HG03442 (cell line): ENCODE measurements around the gene FLT1.

Source experiments
- ATAC-seq: cut with Tn5 transposase; IDR thresholded peaks from one replicate; pipeline ENCODE4 v1.9.1; 2021; ENCODE audit warnings: mild to moderate bottlenecking, moderate library complexity; ENCODE audit not compliant: unreplicated experiment

FLT1 gene

DNA sequence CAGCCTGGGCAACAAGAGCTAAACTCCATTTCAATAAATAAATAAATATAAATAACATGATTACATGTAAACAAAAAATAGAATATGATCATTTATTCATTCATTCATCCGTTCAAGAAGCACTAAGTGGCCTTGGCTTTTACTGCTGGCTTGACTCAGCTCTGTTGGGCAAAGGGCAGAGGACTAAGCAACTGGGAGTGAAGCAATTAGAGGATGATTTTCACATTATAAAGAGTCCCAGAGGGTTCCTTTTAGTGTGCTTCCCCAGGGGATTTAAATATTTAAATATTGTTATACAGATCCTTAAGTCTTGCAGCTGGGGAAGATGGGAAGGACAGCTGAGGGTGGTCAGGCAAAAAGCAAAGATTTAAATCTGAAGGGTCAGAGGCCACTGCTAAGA is 34.9 kb upstream of the FLT1 start:
- ATAC-seq: no peak

DNA sequence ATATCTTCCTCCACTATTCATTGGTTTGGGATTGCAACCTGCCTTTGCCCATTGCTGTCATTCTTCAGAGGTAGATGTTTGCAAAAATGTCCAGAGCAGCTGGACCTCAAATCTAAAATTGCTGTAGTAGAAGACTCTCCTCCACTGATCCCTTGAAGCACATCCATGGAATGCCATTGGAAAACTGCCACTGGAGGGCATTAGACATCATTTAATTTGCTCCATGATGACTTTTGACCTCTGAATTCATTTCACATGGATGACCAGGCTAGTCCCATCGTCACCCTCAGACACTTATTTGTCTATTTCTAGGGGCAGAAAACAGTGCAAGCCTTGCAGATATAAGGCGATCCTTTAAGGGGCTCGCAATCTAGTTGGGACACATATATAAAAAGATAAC is 33.9 kb upstream of the FLT1 start:
- ATAC-seq: no peak

DNA sequence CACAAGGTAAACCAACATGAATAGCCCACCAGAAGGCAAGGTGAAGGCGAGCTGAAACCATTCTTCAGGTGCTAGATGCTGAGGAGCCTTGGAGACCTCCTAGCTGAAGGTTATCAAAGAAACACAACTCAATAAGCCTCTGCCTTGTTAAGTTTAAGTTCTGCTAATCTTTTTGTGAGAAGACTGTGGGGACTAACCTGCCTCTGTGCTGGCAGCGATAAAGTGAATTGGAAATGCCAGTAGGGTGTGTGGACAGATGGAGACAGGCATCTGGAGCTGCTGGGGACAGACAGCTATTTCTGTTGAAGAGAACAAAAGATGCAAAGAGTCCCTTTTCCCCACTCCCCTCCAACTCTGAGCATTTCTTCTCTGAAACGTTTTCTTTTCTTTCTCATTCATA is 33.5 kb upstream of the FLT1 start:
- ATAC-seq: no peak

DNA sequence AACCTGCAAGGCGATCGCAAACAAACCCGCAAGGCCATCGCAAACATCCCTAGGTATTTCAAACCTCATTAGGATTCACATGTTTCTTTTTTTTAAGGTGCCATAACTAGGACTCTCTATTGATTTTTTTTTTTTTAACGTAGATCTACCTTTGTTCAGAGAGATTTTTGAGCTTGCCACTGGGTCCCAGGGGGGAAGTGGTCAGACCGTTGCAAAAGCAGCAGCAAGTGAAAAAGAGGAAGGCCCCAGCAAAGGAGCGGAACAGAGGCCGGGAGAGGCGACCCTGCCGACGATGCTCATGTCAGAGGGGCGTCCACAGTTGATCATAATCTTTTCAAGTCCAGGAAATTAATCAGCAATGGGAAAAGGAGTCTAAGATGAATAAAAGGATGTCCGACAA is 32.7 kb upstream of the FLT1 start:
- no peak for ATAC-seq

DNA sequence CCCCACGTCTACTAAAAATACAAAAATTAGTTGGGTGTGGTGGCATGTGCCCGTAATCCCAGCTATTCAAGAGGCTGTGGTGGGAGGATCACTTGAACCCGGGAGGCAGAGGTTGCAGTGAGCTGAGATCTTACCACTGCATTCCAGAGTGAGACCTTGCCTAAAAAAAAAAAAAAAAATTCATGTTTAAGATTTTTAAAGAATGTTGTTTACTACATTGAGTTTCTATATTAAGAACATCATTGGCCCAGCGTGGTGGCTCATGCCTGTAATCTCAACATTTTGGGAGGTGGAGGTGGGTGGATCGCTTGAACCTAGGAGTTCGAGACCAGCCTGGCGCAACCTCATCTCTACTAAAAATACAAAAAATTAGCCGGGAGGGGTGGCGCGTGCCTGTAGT is 31.9 kb upstream of the FLT1 start:
- no peak for ATAC-seq

DNA sequence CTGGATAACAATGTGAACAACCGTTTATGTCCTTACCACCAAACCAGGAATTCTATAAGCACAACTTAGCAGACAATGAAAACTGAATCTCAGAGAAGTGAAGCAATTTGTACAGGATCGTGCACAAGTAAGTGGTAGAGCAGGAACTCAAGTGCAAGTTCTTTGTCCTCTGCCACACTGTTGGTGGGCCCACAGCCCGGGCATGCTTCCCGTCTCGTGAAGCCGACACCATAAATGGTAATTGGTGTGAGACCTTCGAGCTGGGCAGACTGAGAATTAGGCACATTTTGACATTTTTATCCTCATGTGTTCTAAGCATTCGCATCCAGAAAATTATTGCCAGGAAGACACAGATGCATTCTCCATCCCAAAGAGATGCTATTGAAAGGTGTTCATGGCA is 27.9 kb upstream of the FLT1 start:
- no peak for ATAC-seq

DNA sequence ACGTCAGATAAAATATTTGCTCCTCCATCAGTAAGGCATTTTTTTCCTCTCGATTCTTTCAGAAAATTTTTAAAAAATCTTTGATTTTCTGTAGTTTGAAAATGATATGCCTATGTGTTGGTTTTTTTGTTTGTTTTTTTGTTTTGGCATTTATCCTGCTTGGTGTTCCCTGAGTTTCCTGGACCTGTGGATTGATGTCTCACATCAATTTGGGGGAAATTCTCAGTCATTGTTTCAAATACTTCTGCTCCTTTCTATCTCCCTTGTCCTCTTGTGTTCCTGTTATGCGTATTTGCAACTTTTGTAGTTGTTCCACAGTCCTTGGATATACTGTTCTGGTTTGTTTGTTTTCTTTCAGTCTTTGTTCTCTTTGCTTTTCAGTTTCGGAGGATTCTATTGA is 18.8 kb upstream of the FLT1 start:
- ATAC-seq: no peak

DNA sequence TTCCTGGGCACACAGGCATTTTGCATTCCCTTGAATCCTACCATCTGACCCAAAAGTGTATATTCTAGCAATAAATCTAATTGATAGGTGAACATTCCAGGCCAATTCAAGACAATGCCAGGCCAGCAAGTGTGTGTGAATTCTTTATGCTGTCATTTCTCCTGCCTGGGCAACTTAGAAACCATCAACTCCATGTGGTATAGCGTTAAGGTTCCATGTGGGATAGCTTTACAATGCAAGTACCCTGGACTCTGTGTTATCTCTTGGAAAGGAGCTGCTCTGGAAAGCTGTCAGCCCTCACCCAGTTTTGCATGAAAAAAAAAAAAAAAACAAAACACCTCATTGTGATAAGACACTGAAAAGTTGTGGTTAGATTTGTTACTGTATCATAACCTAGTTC is 15.6 kb upstream of the FLT1 start:
- ATAC-seq: no peak

DNA sequence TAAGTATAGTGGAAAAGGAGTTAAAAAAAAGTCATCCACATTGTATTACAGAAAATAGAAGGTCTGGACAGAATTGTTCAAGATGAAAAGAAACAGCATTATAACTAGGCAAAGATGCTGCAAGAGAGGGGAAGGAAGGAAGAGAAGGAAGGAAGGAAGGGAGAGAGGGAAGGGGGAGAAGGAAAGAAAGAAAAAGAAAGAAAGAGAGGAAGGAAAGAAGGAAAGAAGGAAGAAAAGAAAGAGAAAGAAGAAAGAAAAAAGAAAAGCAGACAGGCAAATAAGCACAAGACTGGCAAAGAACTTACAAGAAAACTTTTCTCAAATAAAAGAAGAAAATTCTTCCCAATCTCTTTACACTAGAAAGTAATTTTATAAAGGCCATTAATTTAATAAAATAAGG is 15.1 kb upstream of the FLT1 start:
- ATAC-seq: no peak

DNA sequence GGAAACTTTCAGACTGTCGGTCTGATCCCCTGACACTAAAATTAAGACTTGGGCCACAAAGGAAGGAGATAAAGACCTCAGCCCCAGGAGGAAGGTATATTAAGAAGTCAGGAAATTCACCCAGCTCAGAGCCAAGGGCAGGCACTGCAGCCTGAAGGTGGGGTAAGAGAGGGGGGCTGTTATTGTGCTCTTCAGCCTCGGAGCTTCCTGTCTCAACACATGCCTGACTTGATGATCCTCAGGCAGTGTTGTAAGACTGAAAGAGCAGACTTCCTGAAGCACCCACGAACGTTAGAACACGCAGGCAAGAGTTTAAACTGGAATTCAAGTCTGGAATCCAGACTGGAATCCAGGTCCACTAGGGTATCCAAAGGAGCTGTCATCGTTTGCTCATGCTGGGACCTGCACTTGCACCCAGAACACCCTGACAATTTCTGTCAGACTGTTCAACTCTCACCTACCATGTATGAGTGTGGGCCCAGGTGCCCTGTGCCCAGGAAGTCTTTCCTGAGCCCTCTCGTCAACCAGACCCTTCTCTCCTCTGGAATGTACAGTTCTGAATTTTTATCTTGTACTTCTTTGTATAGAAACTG is 10.7 kb upstream of the FLT1 start:
- no peak for ATAC-seq

DNA sequence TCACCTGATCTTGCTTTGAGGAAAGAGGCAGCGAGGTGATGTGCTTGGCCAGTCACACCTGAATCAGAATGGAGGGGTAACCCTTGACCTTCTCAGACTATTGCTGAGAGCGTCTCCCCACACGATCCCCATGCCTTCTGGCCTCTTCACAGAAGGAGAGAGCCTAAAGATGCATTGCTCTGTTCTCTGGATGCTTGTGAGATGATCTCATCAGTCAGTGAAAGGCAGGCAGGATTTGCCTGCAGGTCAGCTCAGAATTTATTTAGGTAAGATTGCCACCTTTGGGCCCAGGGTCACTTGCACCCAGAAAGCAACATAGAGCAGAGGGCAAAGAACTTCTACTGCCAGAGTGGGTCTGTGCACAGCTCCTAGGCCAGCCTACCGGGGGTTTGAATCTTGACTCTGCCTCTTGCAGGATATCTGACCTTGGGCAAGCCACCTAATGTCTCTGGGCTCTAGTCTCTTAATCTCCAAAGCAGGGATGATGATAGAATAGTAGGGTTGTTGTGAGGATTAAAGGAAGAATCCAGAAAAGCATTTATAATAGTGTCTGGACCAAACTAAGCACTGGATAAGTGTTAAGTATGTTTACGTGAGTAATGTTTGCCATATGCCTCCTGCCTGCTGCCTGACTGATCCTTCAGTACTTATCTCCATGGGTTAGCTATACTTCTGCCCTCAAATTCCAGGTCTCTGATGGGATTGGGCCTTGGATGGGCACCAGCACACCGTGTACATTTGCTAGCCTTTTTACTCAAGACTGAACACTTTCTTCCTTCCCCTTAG is 8.4 kb upstream of the FLT1 start:
- no peak for ATAC-seq

DNA sequence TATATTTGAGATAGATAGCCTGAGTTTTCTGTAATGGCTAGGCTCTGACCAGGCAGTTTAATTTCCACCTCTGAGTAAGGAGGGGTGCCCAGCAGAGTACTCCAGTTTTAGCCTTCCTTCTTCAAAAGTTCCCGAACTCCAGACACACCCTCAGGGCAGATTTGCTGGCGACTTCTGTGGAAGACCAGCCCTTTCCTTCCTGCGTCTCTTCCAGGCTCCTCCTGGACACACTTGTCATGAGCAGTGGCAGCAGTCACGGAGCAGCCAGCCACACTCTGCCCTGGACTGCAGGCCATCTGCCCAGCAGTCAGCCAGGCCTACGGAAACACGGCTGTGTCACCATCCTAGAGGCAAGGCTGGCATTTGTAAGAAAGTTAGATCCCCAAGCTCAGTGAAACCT is 6.6 kb upstream of the FLT1 start:
- ATAC-seq: no peak

DNA sequence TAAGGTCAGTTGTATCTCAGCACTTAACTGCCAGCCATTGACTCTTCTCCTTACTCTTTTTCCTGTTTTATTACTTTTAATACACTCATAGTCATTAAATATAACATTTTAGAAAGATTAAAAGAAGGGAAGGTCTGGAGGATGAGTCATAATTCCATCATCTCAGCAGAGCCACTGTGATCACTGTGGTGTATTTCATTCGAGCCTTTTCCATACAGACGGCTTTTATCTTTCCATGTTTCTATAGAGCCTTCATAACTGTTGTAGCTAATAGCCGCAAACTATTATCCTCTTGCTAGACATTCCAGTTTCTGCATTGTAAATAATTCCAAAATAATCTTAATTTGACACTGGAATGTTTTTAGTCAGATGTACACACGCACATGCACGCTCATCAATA is 4.7 kb upstream of the FLT1 start:
- ATAC-seq: no peak

DNA sequence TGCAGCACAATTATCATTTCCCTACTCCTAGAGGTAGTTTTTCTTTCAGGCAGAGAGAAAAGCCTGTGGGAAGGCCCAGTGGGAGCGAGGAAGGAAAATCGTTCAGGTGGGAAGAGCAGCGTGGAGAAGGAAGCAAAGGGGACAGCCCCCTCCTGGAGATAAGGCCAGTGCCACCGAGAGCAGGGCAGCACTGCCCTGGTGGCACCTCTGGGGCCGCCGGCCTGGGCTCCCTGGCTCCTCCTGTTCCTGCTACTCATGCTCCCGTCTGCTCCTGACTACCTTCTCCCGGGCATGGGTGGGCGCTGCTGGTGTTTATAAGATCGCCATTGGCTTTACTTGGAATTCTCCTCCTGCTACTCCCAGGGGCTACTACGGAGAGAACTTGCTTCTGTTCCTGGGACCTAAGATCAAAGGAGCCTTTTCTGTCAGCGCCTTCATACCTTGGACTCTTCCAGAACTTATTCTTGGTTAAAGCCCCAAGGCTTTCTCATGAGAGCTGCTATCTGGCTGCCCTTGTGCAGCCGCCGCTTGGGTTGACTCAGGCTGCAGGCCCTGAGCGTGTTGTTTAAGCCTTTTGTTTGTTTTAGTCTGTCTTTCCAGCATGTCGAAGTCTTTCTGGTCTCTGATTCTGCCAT is 3.7 kb upstream of the FLT1 start:
- ATAC-seq: no peak

DNA sequence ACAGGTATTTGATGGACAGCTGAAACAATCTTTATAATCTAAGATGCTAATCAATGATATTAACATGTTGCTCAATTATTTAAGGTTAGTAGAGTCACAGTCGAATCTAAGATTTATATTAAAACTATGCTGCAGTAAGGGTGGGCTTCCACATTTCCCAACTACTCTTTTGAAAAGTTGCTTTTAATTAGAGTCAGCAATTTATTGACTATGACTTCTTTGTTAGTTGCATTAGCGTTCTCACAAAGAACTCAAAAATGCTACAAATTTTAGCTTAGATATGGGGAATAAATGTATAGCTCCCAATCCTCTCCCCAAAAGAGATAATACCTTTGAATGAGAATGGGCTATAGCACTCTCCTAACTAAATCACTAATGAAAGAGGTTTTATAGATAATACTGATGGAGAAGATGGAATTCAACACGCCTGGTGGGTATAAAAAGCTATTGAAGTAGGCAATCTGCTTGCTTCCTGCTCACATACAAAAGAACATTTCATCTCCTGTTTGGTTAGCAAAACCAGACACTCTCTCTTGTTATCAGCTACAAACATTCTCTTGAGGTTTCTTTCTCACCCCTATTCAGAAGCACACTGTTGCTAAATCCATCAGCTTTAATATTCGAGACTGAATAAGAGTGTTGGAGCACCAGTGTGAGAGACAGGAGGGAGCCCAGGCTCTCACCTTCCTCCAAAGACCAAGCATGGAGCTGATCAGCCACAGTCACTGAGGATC is 2.4 kb upstream of the FLT1 start:
- no peak for ATAC-seq

DNA sequence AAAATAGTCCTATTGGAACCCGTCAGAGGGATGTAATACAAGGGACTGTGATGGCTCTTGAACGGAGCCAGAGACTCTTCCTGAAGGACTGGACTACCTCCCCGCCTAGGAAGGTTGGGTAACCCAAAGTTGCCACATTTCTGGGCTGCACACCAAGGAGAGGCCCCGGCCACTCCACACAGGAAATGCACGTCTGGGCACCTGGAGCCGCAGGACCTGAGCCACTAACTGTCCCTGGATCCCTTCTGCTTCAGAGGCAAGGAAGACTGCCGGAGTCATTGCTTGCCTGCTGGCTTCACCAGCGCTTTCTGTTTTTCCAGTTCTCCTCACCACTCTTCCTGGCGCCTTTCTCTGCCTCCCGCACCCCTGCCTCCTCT is 1.2 kb upstream of the FLT1 start:
- no peak for ATAC-seq

DNA sequence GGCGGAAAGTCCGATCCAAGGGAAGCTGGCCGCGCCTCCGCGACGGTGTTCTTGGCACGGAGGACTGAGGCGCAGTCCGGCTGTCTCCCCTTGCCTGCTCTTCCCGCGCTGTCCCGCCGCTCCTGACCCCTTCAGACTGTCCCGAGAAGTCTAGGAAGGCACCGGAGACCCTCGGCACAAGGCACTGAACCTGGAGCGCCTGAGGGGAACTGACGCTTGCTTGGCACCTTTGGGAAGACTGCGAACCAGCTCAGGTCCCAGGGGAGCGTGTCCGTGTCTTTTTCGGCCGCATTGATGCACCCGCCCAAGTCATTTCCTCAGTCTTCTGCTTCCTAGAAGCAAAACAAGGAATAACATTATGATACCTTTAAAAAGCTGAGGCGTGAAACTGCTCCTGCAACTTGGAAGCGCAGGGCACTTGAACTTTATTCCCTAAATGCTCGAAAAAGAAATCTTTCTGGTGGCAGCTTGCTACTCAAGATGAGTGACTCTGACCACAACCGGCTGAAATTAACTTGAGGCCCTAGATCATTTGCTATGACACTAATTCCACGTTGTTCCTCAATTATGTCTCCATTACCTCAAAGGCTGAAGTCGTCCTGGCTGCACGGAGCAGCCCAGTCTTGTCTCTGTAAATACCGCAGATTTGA is 735 bp upstream of the FLT1 start:
- ATAC-seq: no peak

DNA sequence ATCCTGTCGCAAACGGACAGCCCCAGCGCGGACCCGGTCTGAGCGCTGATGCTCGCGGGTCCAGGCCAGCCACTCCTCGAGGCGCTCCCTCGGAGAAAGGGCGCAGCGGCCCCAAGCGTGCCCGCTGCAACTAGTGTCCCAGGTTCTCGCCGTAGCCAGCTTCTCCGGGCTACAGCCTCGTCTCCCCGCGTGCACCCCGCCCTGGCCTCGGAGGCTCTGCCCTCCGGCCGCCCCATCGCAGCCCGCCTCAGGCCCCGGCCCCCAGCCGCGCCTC is 487 bp downstream of the FLT1 start:
- ATAC-seq: no peak

DNA sequence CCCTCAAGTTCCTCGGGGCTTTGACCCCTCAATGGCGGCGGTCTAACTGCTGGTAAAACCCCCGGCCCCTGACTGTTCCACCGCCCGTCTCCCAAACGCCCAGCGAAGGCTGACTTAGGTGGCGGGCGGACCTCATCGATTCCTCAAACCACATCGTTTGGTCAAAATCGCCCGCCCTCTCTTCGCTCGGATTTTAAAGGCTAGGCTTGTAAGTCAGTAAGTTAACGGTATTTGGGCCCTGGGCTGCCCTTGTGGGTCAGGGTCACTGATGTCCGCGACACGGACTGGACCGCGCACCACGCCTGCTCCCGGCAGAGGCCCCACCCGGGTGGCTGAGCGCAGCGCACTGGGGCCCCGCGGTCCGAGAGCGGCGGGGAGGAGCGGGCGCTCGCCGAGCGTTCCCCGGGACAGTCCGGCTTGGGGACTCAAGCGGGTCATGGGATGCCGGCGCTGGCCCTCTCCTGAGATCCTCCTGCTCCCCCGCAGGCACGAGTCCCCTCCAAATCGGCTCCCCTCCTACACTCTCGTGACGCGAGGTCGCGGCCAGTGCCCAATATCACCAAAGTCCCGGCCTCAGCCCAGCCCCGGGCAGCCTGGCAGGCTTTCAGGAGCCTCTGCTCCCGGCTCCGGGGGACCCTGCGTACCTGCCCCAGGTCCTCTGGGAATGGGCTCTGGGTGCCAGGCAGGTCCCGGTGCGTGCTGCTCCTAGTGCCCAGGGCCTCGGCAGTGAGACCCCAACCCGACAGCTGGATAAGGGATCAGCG is 1.0 kb downstream of the FLT1 start:
- ATAC-seq: no peak

DNA sequence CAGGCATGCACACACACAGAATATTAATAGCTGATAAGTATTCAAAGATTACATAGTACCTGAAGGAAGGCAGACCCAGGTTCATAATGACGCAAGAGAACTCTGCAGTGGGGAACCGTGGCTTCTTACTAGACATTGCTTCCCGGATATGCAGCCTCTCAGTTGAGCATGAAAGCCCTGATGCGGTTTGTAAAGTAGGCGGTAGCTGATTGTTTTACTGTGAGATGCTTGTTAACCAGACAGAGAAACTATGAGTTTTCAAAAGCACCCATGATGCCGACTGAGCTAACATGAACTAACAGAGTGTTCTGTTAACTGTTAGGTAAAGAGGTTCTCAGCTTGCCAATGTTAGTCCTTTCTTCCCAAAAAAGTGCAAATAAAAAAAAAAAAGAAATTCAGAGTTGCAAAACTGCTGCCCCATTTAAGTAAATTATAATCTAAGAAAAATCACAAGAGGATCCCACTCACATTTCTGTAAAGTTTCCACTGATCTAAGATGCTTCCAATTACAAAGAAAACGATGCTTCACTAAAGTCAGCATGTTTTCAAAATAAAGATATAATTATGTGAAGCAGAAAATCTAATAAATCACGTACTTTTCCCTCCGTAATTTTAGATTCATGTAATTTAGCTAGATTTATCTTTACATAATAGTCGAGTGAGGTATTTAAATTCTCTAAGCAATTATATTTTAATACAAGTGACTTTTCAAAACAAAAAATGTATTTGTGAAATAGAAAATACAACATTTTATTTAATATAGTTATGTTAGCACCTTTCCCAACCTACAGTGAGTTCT is 2.2 kb downstream of the FLT1 start:
- no peak for ATAC-seq
